Testis (tissue), 3 donors: ENCODE results near the gene ZIC2. TPM values are rescaled to one million over a fixed set of nuclear protein-coding genes. Genes with fewer than 3 reads are reported as not detected.

Experiments used
- DNase-seq: peaks from one replicate; pipeline ENCODE4 v3.0.0-alpha.2; 2019
- H3K27ac ChIP-seq, 2 donors: fragments of 200-600 bp; sonication (generic); one replicate each; pipeline ENCODE4 v1.5.1; 2019
- H3K27me3 ChIP-seq: fragments of 200-600 bp; sonication (generic); one replicate; pipeline ENCODE4 v1.5.1; 2019
- H3K36me3 ChIP-seq: fragments of 200-600 bp; sonication (generic); one replicate; pipeline ENCODE4 v1.5.1; 2017; ENCODE audit warnings: low read depth; ENCODE audit errors: missing control alignments
- H3K4me1 ChIP-seq: fragments of 200-600 bp; sonication (generic); one replicate; pipeline ENCODE4 v1.5.1; 2019
- H3K4me3 ChIP-seq, 2 donors: fragments of 200-600 bp; sonication (generic); one replicate each; pipeline ENCODE4 v1.5.1; 2017 to 2019
- H3K9me3 ChIP-seq: fragments of 200-600 bp; sonication (generic); one replicate; pipeline ENCODE4 v1.5.1; 2017
- POLR2A ChIP-seq: fragments of 450-650 bp; IDR thresholded peaks from one replicate; pipeline ENCODE4 v1.6.1; 2017; ENCODE audit warnings: antibody characterized with exemption, mild to moderate bottlenecking, moderate library complexity
- WGBS, 2 donors: methylation state at CpG; one replicate each; pipeline ENCODE4 v1.1.5; 2018; 5-methylcytosine and 5-hydroxymethylcytosine counted together
- intact Hi-C: fragments of 100-400 bp; cut with DNase I; formaldehyde crosslinking; loops from one replicate; pipeline ENCODE4 v1.15.1; 2023; ENCODE audit warnings: low total_unique reads
- polyA plus RNA-seq: library from polyadenylated mRNA; stranded (reverse); fragments of 350-450 nt; fragmentation: Illumina TruSeq; extraction: RNeasy Lipid Tissue Mini Kit (QIAGEN cat#74804); gene quantifications from one replicate; pipeline ENCODE4 v1.2.3, GENCODE V29; 2014; ENCODE audit warnings: low read depth, low replicate concordance; ENCODE audit not compliant: insufficient read depth
- total RNA-seq, 2 donors: library from RNA; depleted of rRNA; stranded (reverse); fragments of >200 nt; gene quantifications; one replicate each; pipeline ENCODE4 v1.2.3, GENCODE V29; 2016
- TF ChIP-seq, protein P1 (sequence below), 3 experiments: fragments of 450-650 bp in 2 of 3; fragments of 200-600 bp in 1 of 3; sonication (generic) in 1 of 3; IDR thresholded peaks; one replicate each; pipeline ENCODE4 v1.5.1; 2016 to 2019; ENCODE audit warnings: antibody characterized with exemption in 3 of 3, mild to moderate bottlenecking in 2 of 3, moderate library complexity in 1 of 3

Gene ZIC2
- total and polyA plus RNA-seq, 3 donors from 2014 or later, result 1.3 to 11.5 (median 6.9) TPM

DNA sequence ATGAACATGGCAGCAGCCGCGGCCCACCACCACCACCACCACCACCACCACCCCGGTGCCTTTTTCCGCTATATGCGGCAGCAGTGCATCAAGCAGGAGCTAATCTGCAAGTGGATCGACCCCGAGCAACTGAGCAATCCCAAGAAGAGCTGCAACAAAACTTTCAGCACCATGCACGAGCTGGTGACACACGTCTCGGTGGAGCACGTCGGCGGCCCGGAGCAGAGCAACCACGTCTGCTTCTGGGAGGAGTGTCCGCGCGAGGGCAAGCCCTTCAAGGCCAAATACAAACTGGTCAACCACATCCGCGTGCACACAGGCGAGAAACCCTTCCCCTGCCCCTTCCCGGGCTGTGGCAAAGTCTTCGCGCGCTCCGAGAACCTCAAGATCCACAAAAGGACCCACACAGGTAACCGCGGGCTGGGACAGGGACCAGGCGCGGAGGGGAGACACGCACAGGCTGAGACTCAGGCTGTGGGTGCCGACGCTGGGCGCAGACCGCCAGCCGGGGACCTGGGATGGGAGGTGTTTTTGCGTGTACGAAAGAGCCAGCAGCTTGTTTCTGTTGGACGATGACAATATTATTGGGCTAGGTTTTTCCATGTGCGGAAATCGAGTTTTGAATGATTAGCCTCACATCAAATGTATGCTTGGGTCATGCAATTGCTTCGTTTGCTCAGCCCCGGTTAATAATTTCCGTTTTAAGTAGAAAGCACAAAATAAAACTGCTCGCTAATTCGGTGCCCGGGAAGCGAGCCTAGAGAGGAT, 1.3 kb downstream of the ZIC2 start:
- intact Hi-C loops, result no loop called here

DNA sequence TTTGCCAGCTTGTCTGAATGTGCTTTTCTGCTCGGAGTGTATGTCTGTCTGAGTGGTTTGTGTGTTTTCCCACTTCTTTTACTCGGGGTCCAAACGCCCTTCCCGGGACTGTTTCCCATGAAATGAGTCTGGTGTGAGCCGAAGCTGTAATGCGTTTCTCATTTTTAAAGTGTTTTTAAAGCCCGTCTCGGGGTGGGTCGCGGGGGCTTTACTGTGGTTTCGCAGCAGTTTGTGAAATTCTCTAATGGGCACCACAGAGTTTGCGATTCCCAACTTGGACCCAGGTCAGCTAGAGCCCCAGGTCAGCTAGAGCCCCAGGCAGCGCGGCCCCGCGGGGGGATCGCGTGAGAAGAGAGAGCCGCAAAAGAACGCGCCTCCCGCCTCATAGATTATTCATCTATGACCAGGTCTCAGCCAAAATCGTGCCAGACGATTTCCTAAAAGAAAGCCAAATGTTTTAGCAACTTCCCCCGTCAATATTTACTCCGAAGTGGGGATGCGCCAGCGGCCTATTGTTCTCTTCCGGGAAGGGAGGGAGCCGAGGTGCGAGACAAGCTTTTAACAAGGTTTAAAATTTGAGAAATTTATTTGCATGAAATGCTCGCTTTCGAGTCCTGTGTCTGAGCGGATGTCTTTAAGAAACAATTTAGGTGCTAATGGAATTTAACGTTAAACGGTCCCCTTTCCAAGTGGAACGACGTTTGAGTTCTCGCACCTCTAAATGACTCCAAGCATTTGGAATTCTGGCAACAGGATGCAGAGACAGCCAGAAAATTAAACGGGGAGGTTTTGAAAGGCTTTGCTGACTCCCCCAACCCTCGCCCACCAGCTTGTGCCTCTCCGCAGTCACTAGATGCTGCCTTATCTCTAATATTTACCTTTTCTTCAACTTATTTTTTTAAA, 2.2 kb downstream of the ZIC2 start:
- intact Hi-C loops, result no loop called here
- Histone ChIP-seq H3K27me3 (no peaks in the 10 kb centered on the region), H3K27ac (no peak overlapping the region), H3K4me1 (peaks cover 5% of the 10 kb centered on the region), H3K36me3 (no peaks in the 10 kb centered on the region), H3K9me3 (no peaks in the 10 kb centered on the region), H3K4me3 (no peak overlapping the region)
- no peak for TF ChIP-seq POLR2A
- TF ChIP-seq, protein P1, sequence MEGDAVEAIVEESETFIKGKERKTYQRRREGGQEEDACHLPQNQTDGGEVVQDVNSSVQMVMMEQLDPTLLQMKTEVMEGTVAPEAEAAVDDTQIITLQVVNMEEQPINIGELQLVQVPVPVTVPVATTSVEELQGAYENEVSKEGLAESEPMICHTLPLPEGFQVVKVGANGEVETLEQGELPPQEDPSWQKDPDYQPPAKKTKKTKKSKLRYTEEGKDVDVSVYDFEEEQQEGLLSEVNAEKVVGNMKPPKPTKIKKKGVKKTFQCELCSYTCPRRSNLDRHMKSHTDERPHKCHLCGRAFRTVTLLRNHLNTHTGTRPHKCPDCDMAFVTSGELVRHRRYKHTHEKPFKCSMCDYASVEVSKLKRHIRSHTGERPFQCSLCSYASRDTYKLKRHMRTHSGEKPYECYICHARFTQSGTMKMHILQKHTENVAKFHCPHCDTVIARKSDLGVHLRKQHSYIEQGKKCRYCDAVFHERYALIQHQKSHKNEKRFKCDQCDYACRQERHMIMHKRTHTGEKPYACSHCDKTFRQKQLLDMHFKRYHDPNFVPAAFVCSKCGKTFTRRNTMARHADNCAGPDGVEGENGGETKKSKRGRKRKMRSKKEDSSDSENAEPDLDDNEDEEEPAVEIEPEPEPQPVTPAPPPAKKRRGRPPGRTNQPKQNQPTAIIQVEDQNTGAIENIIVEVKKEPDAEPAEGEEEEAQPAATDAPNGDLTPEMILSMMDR (IDR thresholded peaks at IDR 0.05), result no peak
- whole genome bisulfite sequencing, 2 donors, result 10 to 12% methylated on average over 42 of the region's 42 CpGs
- DNase-seq, result no peak

More for the DNA sequence above, 1.3 kb downstream of the ZIC2 start:
- no peak for TF ChIP-seq POLR2A
- TF ChIP-seq, protein P1 (IDR thresholded peaks at IDR 0.05), result no peak
- Histone ChIP-seq H3K27me3 (no peaks in the 10 kb centered on the region), H3K36me3 (no peaks in the 10 kb centered on the region), H3K4me3 (peak overlapping the region; percentile 23 to 40), H3K4me1 (peaks cover 5% of the 10 kb centered on the region), H3K9me3 (no peaks in the 10 kb centered on the region), H3K27ac (no peak overlapping the region)
- 9 to 21% methylated on average over 12 to 48 of the region's 48 CpGs for WGBS, 2 donors
- DNase-seq, result no peak

DNA sequence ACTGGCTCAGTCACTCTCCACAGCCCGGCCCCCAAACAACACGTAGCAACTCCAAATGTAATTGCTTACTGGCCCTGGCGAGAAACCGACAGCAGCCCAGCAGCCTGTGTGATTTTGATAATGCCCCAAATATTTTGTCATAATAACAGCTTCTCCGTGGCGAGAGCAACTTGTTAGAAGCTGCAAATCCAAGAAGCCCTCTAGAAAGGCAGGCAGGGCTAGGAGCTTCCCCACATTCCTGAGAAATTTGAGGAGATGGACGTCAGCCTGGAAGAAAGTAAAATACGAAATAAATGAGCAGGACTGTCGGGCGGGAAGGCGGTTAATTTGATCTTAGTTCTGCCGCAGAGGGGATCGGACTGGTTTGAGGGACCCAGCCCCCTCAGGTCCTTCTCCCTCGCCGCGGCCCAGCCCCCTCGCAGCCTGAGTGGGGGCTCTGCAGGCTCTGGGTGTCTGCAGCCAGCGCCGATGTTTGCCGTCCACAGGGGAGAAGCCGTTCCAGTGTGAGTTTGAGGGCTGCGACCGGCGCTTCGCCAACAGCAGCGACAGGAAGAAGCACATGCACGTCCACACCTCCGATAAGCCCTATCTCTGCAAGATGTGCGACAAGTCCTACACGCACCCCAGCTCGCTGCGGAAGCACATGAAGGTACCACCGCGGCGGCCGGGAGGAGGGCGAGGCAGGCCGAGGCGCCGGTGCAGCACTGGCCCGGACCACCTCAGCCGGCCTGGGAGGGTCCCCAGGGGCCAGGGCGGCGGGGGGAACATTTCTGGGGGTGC, 3.1 kb downstream of the ZIC2 start:
- DNase-seq, result no peak
- peaks cover 5% of the 10 kb centered on the region for H3K4me1 ChIP-seq
- intact Hi-C loops, result no loop called here

DNA sequence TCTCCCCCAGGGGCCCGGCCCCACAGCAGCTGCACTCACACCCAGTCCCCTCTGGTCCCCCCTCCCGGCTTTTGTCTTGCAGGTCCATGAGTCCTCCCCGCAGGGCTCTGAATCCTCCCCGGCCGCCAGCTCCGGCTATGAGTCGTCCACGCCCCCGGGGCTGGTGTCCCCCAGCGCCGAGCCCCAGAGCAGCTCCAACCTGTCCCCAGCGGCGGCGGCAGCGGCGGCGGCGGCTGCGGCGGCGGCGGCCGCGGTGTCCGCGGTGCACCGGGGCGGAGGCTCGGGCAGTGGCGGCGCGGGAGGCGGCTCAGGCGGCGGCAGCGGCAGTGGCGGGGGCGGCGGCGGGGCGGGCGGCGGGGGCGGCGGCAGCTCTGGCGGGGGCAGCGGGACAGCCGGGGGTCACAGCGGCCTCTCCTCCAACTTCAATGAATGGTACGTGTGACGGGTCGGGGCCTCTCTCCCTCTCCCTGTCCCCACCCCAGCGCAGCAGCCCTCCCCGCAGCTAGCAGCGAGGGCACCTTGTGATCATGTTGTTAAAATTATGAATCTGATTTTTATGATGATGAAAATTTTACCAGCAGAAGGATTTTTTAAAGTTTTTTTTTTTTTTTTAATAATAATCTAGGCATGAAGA, 3.8 kb downstream of the ZIC2 start:
- H3K36me3 ChIP-seq, result no peaks in the 10 kb centered on the region
- H3K27ac ChIP-seq, result no peak overlapping the region
- WGBS, 2 donors, result 4 to 5% methylated on average over 8 to 24 of the region's 55 CpGs
- no peak overlapping the region for H3K4me3 ChIP-seq
- H3K27me3 ChIP-seq, result no peaks in the 10 kb centered on the region
- H3K4me1 ChIP-seq, result no peaks in the 10 kb centered on the region
- intact Hi-C loops, result no loop called here
- no peak for DNase-seq
- no peaks in the 10 kb centered on the region for H3K9me3 ChIP-seq
- TF ChIP-seq POLR2A, result no peak
- TF ChIP-seq, protein P1 (IDR thresholded peaks at IDR 0.05), result no peak

More for the DNA sequence above, 3.1 kb downstream of the ZIC2 start:
- peak overlapping the region in 1 of 2 donors; percentile 15 for H3K4me3 ChIP-seq
- WGBS, 2 donors, result 7 to 12% methylated on average over 17 to 43 of the region's 44 CpGs
- H3K27ac ChIP-seq, result no peak overlapping the region
- no peaks in the 10 kb centered on the region for H3K36me3 ChIP-seq
- no peaks in the 10 kb centered on the region for H3K27me3 ChIP-seq
- H3K9me3 ChIP-seq, result no peaks in the 10 kb centered on the region
- TF ChIP-seq, protein P1 (IDR thresholded peaks at IDR 0.05), result no peak
- TF ChIP-seq POLR2A, result no peak
